Liver (tissue), 9 donors: ENCODE data around the gene LPO. TPM values are rescaled to one million over a fixed set of nuclear protein-coding genes. Genes with fewer than 3 reads are reported as not detected.

Source experiments
- DNase-seq: peaks from one replicate; pipeline ENCODE4 v3.0.0-alpha.2; 2017; ENCODE audit warnings: low spot score
- H3K27ac ChIP-seq, 2 donors: one replicate each; pipeline ENCODE4 v1.7.0; 2013; ENCODE audit warnings: inconsistent platforms in 2 of 2, low read length in 2 of 2, control low read depth in 1 of 2, low read depth in 1 of 2, mild to moderate bottlenecking in 1 of 2
- H3K27me3 ChIP-seq, 4 donors: one replicate each; pipeline versions ENCODE4 v1.6.1 to v1.7.0; 2013; ENCODE audit warnings: low read length in 3 of 4, inconsistent platforms in 1 of 4, mild to moderate bottlenecking in 1 of 4, moderate library complexity in 1 of 4; ENCODE audit not compliant: control insufficient read depth in 4 of 4, insufficient read depth in 4 of 4
- H3K36me3 ChIP-seq, 4 donors: one replicate each; pipeline versions ENCODE4 v1.6.1 to v1.7.0; 2013; ENCODE audit warnings: low read length in 3 of 4, mild to moderate bottlenecking in 3 of 4, low read depth in 1 of 4, moderate library complexity in 1 of 4; ENCODE audit not compliant: control insufficient read depth in 4 of 4, insufficient read depth in 3 of 4
- H3K4me1 ChIP-seq, 4 donors: one replicate each; pipeline versions ENCODE4 v1.6.1 to v1.7.0; 2013; ENCODE audit warnings: low read length in 3 of 4, mild to moderate bottlenecking in 3 of 4, moderate library complexity in 1 of 4; ENCODE audit not compliant: control insufficient read depth in 4 of 4, insufficient read depth in 4 of 4
- H3K4me3 ChIP-seq, 3 donors: one replicate each; pipeline versions ENCODE4 v1.6.1 to v1.7.0; 2013; ENCODE audit warnings: low read length in 3 of 3, control low read depth in 1 of 3, low read depth in 1 of 3, mild to moderate bottlenecking in 1 of 3
- H3K9ac ChIP-seq, 2 donors: one replicate each; pipeline ENCODE4 v1.7.0; 2013; ENCODE audit warnings: low read length in 2 of 2, mild to moderate bottlenecking in 2 of 2, moderate library complexity in 2 of 2, control low read depth in 1 of 2, low read depth in 1 of 2
- H3K9me3 ChIP-seq, 4 donors: one replicate each; pipeline versions ENCODE4 v1.6.1 to v1.7.0; 2013; ENCODE audit warnings: low read length in 3 of 4; ENCODE audit not compliant: control insufficient read depth in 4 of 4
- EGR1 ChIP-seq, 2 donors: IDR thresholded peaks; 2 replicates each; pipeline ENCODE4 v1.6.1; 2016 to 2018; ENCODE audit warnings: antibody characterized with exemption in 2 of 2, low read depth in 2 of 2
- FOXA1 ChIP-seq: IDR thresholded peaks from 2 replicates; pipeline ENCODE4 v1.6.1; 2016; ENCODE audit warnings: antibody characterized with exemption
- FOXA2 ChIP-seq: IDR thresholded peaks from 2 replicates; pipeline ENCODE4 v1.6.1; 2016; ENCODE audit warnings: antibody characterized with exemption
- GABPA ChIP-seq, 2 donors: IDR thresholded peaks in 1 of 2; conservative IDR thresholded peaks in 1 of 2; 2 replicates each; pipeline ENCODE4 v1.6.1; 2016; ENCODE audit warnings: antibody characterized with exemption in 2 of 2, mild to moderate bottlenecking in 1 of 2, moderate library complexity in 1 of 2
- HNF4A ChIP-seq, 2 donors: conservative IDR thresholded peaks; 2 replicates each; pipeline ENCODE4 v1.6.1; 2016; ENCODE audit warnings: antibody characterized with exemption in 2 of 2, mild to moderate bottlenecking in 2 of 2
- HNF4G ChIP-seq: IDR thresholded peaks from 2 replicates; pipeline ENCODE4 v1.6.1; 2016; ENCODE audit warnings: antibody characterized with exemption
- JUND ChIP-seq, 2 donors: IDR thresholded peaks; 2 replicates each; pipeline ENCODE4 v1.6.1; 2016; ENCODE audit warnings: antibody characterized with exemption in 2 of 2
- NR2F2 ChIP-seq: IDR thresholded peaks from 2 replicates; pipeline ENCODE4 v1.6.1; 2016; ENCODE audit warnings: antibody characterized with exemption
- RAD21 ChIP-seq, 2 donors: IDR thresholded peaks; 2 replicates each; pipeline ENCODE4 v1.6.1; 2016; ENCODE audit warnings: antibody characterized with exemption in 2 of 2, mild to moderate bottlenecking in 2 of 2
- RXRA ChIP-seq, 2 donors: IDR thresholded peaks; 2 replicates each; pipeline ENCODE4 v1.6.1; 2017 to 2018; ENCODE audit warnings: antibody characterized with exemption in 2 of 2, mild to moderate bottlenecking in 1 of 2
- SP1 ChIP-seq: IDR thresholded peaks from 2 replicates; pipeline ENCODE4 v1.6.1; 2018; ENCODE audit warnings: antibody characterized with exemption, mild to moderate bottlenecking
- TAF1 ChIP-seq: conservative IDR thresholded peaks from 2 replicates; pipeline ENCODE4 v1.6.1; 2016; ENCODE audit warnings: antibody characterized with exemption, mild to moderate bottlenecking
- YY1 ChIP-seq: IDR thresholded peaks from 2 replicates; pipeline ENCODE4 v1.6.1; 2016; ENCODE audit warnings: antibody characterized with exemption, mild to moderate bottlenecking
- WGBS: extraction: QIAGEN DNeasy Blood & Tissue Kit; methylation state at CpG from one replicate; pipeline ENCODE4 v1.1.7; 2013; 5-methylcytosine and 5-hydroxymethylcytosine counted together
- polyA plus RNA-seq, 2 donors: library from polyadenylated mRNA; stranded (reverse) in 1 of 2; unstranded in 1 of 2; fragments of 200-250 nt in 1 of 2; fragments of >200 nt in 1 of 2; fragmentation: Nextera tagmentation in 1 of 2; extraction: Ambion mirVana in 1 of 2; gene quantifications; one replicate each; pipeline versions ENCODE4 v1.2.1 to v1.2.3, GENCODE V29; 2013 to 2015
- total RNA-seq, 2 donors: library from RNA; depleted of rRNA; stranded (reverse); fragments of >200 nt; gene quantifications; one replicate each; pipeline ENCODE4 v1.2.3, GENCODE V29; 2014
- TF ChIP-seq, protein P1 (sequence below): IDR thresholded peaks from 2 replicates; pipeline ENCODE4 v1.6.1; 2016; ENCODE audit warnings: antibody characterized with exemption, mild to moderate bottlenecking
- TF ChIP-seq, protein P2 (sequence below): IDR thresholded peaks from 2 replicates; pipeline ENCODE4 v1.6.1; 2016; ENCODE audit warnings: antibody characterized with exemption
- TF ChIP-seq, protein P3 (sequence below): IDR thresholded peaks from 2 replicates; pipeline ENCODE4 v1.6.1; 2016; ENCODE audit warnings: antibody characterized with exemption
- TF ChIP-seq, protein P4 (sequence below): IDR thresholded peaks from 2 replicates; pipeline ENCODE4 v1.6.1; 2016; ENCODE audit warnings: antibody characterized with exemption
- TF ChIP-seq, protein P5 (sequence below): fragments of 150-350 bp; IDR thresholded peaks from 2 replicates; pipeline ENCODE4 v1.5.1; 2017; ENCODE audit warnings: improper control_type of control experiment, low read depth, low read length; ENCODE audit not compliant: missing input control
- donor health status: healthy.
- donor health status: healthy.
- donor health status: healthy.
- donor health status: healthy.
- donor health status: healthy.

Gene LPO
- total and polyA plus RNA-seq, 4 donors: not detected

DNA sequence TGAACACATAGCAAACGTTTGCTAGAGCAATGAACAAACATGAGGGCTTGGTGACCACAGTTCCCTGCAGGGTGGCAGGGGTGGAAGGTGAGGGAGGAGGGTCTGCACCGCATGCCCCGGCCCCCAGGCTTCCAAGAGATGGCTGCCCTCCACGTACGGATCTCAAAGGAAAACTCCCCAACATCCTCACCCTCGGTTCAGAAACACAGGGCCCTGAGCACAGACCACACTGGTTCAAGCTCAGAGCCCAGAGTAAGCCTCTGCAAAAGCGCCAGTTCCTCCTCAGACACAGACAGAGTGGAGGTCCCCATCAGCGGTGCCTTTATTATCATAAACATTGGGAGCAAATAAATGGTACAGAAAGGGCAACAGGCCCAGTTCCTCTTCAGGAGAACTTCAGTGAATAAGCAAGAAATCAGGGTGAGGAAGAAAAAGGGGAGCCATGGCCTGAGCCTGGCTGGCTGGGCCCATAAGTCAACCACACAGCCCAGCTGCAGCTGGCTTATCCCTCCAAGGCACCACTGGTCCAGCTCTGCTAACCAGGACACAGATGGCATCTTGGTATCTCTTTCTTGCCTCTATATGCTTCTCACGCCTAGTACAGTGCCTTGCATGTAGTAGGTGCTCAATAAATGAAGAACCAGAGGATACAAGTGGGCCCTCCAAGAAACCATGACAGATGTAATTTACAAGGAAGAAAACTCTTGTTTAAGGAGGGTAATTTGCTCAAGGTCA lies 31.3 kb downstream of the LPO start (continued):
- TF ChIP-seq, protein P1, sequence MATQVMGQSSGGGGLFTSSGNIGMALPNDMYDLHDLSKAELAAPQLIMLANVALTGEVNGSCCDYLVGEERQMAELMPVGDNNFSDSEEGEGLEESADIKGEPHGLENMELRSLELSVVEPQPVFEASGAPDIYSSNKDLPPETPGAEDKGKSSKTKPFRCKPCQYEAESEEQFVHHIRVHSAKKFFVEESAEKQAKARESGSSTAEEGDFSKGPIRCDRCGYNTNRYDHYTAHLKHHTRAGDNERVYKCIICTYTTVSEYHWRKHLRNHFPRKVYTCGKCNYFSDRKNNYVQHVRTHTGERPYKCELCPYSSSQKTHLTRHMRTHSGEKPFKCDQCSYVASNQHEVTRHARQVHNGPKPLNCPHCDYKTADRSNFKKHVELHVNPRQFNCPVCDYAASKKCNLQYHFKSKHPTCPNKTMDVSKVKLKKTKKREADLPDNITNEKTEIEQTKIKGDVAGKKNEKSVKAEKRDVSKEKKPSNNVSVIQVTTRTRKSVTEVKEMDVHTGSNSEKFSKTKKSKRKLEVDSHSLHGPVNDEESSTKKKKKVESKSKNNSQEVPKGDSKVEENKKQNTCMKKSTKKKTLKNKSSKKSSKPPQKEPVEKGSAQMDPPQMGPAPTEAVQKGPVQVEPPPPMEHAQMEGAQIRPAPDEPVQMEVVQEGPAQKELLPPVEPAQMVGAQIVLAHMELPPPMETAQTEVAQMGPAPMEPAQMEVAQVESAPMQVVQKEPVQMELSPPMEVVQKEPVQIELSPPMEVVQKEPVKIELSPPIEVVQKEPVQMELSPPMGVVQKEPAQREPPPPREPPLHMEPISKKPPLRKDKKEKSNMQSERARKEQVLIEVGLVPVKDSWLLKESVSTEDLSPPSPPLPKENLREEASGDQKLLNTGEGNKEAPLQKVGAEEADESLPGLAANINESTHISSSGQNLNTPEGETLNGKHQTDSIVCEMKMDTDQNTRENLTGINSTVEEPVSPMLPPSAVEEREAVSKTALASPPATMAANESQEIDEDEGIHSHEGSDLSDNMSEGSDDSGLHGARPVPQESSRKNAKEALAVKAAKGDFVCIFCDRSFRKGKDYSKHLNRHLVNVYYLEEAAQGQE: no peak

DNA sequence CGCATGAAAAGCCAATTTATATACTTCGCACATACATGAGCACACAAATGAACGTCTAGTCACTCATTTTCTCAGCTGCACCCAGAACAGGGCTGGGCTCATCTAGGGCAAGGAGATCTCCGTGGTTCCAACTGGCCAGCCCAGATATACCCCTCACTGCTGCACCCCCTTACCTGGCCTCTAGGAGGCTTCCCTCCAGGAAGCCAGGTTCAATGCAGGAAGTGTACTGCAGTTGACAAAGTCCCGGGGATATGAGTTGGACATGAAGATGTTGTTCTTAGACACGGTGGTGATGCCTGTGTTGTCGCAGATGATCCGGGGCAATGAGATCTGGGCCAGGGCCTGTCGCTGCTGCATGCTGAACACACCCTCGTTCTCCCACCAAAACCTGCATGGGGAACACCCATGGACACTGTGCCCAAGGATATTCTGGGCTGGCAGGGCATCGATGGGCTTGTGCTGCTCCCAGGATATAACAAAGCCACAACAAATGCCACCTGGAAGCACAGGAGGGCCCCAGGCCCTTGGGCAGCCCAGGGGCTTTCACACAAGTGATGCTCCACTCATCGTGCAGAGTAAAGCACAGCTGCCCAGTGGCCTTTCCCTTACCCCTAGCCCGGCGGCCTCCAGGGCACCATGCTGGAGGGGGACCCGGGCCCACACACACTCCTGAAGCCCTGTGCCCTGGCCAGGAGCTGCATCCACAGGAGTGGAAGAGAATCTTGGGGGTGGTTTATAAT lies 32.3 kb downstream of the LPO start:
- Histone ChIP-seq H3K27ac (no peak overlapping the region), H3K36me3 (no peaks in the 10 kb centered on the region), H3K4me1 (no peaks in the 10 kb centered on the region), H3K4me3 (no peak overlapping the region), H3K27me3 (peaks cover 0 to 2% (median 0%) of the 10 kb centered on the region in 4 donors), H3K9ac (no peak overlapping the region), H3K9me3 (no peaks in the 10 kb centered on the region)
- WGBS: 80% methylated on average over 15 of the region's 15 CpGs
- no peak for DNase-seq
- TF ChIP-seq TAF1: no peak
- TF ChIP-seq RXRA (IDR thresholded peaks at IDR 0.05): no peak
- TF ChIP-seq YY1: no peak
- TF ChIP-seq, protein P2, sequence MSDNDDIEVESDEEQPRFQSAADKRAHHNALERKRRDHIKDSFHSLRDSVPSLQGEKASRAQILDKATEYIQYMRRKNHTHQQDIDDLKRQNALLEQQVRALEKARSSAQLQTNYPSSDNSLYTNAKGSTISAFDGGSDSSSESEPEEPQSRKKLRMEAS: no peak
- TF ChIP-seq GABPA (IDR thresholded peaks at IDR 0.05 in 1 of 2, conservative IDR thresholded peaks at IDR 0.05 in 1 of 2): no peak
- TF ChIP-seq FOXA1: no peak
- no peak for TF ChIP-seq FOXA2
- TF ChIP-seq, protein P3, sequence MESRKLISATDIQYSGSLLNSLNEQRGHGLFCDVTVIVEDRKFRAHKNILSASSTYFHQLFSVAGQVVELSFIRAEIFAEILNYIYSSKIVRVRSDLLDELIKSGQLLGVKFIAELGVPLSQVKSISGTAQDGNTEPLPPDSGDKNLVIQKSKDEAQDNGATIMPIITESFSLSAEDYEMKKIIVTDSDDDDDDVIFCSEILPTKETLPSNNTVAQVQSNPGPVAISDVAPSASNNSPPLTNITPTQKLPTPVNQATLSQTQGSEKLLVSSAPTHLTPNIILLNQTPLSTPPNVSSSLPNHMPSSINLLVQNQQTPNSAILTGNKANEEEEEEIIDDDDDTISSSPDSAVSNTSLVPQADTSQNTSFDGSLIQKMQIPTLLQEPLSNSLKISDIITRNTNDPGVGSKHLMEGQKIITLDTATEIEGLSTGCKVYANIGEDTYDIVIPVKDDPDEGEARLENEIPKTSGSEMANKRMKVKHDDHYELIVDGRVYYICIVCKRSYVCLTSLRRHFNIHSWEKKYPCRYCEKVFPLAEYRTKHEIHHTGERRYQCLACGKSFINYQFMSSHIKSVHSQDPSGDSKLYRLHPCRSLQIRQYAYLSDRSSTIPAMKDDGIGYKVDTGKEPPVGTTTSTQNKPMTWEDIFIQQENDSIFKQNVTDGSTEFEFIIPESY: no peak
- no peak for TF ChIP-seq RAD21 (IDR thresholded peaks at IDR 0.05)
- no peak for TF ChIP-seq NR2F2
- no peak for TF ChIP-seq HNF4A (conservative IDR thresholded peaks at IDR 0.05)
- TF ChIP-seq EGR1 (IDR thresholded peaks at IDR 0.05; ENCODE audit: low read depth in 2 of 2): no peak
- TF ChIP-seq, protein P4, sequence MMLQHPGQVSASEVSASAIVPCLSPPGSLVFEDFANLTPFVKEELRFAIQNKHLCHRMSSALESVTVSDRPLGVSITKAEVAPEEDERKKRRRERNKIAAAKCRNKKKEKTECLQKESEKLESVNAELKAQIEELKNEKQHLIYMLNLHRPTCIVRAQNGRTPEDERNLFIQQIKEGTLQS: no peak
- TF ChIP-seq HNF4G: no peak
- TF ChIP-seq JUND (IDR thresholded peaks at IDR 0.05): no peak
- TF ChIP-seq, protein P1: no peak
- TF ChIP-seq SP1: no peak
- TF ChIP-seq, protein P5, sequence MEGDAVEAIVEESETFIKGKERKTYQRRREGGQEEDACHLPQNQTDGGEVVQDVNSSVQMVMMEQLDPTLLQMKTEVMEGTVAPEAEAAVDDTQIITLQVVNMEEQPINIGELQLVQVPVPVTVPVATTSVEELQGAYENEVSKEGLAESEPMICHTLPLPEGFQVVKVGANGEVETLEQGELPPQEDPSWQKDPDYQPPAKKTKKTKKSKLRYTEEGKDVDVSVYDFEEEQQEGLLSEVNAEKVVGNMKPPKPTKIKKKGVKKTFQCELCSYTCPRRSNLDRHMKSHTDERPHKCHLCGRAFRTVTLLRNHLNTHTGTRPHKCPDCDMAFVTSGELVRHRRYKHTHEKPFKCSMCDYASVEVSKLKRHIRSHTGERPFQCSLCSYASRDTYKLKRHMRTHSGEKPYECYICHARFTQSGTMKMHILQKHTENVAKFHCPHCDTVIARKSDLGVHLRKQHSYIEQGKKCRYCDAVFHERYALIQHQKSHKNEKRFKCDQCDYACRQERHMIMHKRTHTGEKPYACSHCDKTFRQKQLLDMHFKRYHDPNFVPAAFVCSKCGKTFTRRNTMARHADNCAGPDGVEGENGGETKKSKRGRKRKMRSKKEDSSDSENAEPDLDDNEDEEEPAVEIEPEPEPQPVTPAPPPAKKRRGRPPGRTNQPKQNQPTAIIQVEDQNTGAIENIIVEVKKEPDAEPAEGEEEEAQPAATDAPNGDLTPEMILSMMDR: no peak
